IMR-90 (cell line): ENCODE measurements around the gene ACSBG1.

Source experiments
- BHLHE40 ChIP-seq: fragments of 150-350 bp; IDR thresholded peaks from 2 replicates; pipeline ENCODE4 v1.6.1; 2016; ENCODE audit warnings: mild to moderate bottlenecking, low read depth, low read length
- CTCF ChIP-seq: conservative IDR thresholded peaks from 2 replicates; pipeline ENCODE4 v1.5.1; 2012; ENCODE audit warnings: mild to moderate bottlenecking, low read depth, low read length, improper control_type of control experiment
- FOS ChIP-seq: fragments of 150-350 bp; IDR thresholded peaks from 2 replicates; pipeline ENCODE4 v1.6.1; 2016; ENCODE audit warnings: low read depth, low read length
- MXI1 ChIP-seq: IDR thresholded peaks from 2 replicates; pipeline ENCODE4 v1.6.1; 2012; ENCODE audit warnings: low read depth, mild to moderate bottlenecking, low read length, moderate library complexity, borderline replicate concordance
- POLR2A ChIP-seq: IDR thresholded peaks from 2 replicates; pipeline ENCODE4 v1.6.1; 2012; ENCODE audit warnings: mild to moderate bottlenecking, low read depth, low read length
- RAD21 ChIP-seq: IDR thresholded peaks from 2 replicates; pipeline ENCODE4 v1.6.1; 2012; ENCODE audit warnings: low read length, improper control_type of control experiment
- RCOR1 ChIP-seq: IDR thresholded peaks from 2 replicates; pipeline ENCODE4 v1.6.1; 2012; ENCODE audit warnings: mild to moderate bottlenecking, low read length, improper control_type of control experiment; ENCODE audit not compliant: insufficient replicate concordance
- RFX5 ChIP-seq: IDR thresholded peaks from 2 replicates; pipeline ENCODE4 v1.8.0; 2012; ENCODE audit warnings: low read depth, mild to moderate bottlenecking, low read length, moderate library complexity
- SMC3 ChIP-seq: fragments of 150-350 bp; IDR thresholded peaks from 2 replicates; pipeline ENCODE4 v1.6.1; 2016; ENCODE audit warnings: low read depth, mild to moderate bottlenecking, antibody characterized with exemption, low read length, moderate library complexity
- USF2 ChIP-seq: fragments of 150-350 bp; IDR thresholded peaks from 2 replicates; pipeline ENCODE4 v1.6.1; 2017; ENCODE audit warnings: mild to moderate bottlenecking, antibody characterized with exemption, low read length, low read depth

GRCh38 chr15:78229431-78230406 lies 4.6 kb downstream of the ACSBG1 start:
- TF ChIP-seq RFX5, result no peak
- no peak for TF ChIP-seq CTCF
- TF ChIP-seq POLR2A, result no peak
- no peak for TF ChIP-seq BHLHE40
- TF ChIP-seq RCOR1, result no peak
- no peak for TF ChIP-seq FOS
- TF ChIP-seq MXI1, result no peak
- no peak for TF ChIP-seq RAD21
- TF ChIP-seq USF2, result no peak
- TF ChIP-seq SMC3, result no peak
